Superior temporal gyrus (tissue), 1 donor: Measurements from ENCODE around the gene NEBL.

Experiments used
- DNase-seq: peaks from one replicate; pipeline ENCODE4 v3.0.0-alpha.2; 2016; ENCODE audit errors: extremely low spot score

Gene NEBL

GRCh38 chr10:20901110-20901509 is 4.0 kb upstream of the NEBL start:
- no peak for DNase-seq

GRCh38 chr10:20898866-20899535 is 1.9 kb upstream of the NEBL start:
- no peak for DNase-seq

- no peak for DNase-seq
Observed at GRCh38 chr10:20893297-20893696, 3.8 kb downstream of the NEBL start.

- no peak for DNase-seq
Observed at GRCh38 chr10:20892796-20893195, 4.3 kb downstream of the NEBL start.

- DNase-seq = no peak
Observed at GRCh38 chr10:20892011-20892585, 5.0 kb downstream of the NEBL start.

- DNase-seq = no peak
Observed at GRCh38 chr10:20891338-20891714, 5.8 kb downstream of the NEBL start.

GRCh38 chr10:20890491-20891337 is 6.4 kb downstream of the NEBL start:
- DNase-seq = no peak

GRCh38 chr10:20890009-20890408 is 7.1 kb downstream of the NEBL start:
- no peak for DNase-seq

- DNase-seq = no peak
Observed at GRCh38 chr10:20888620-20889330, 8.3 kb downstream of the NEBL start.

- no peak for DNase-seq
Observed at GRCh38 chr10:20887706-20888555, 9.2 kb downstream of the NEBL start.

GRCh38 chr10:20885678-20886077 is 11.4 kb downstream of the NEBL start:
- DNase-seq = no peak

- DNase-seq = no peak
Observed at GRCh38 chr10:20883552-20883951, 13.6 kb downstream of the NEBL start.

GRCh38 chr10:20882091-20882490 is 15.0 kb downstream of the NEBL start:
- no peak for DNase-seq

- no peak for DNase-seq
Observed at GRCh38 chr10:20879136-20879535, 18.0 kb downstream of the NEBL start.

- no peak for DNase-seq
Observed at GRCh38 chr10:20877986-20878983, 18.8 kb downstream of the NEBL start.

- DNase-seq = no peak
Observed at GRCh38 chr10:20877554-20877953, 19.6 kb downstream of the NEBL start.

- DNase-seq = no peak
Observed at GRCh38 chr10:20874261-20874660, 22.9 kb downstream of the NEBL start.

- DNase-seq = no peak
Observed at GRCh38 chr10:20871970-20872369, 25.1 kb downstream of the NEBL start.

GRCh38 chr10:20870834-20871233 is 26.3 kb downstream of the NEBL start:
- DNase-seq = no peak

GRCh38 chr10:20863008-20863407 is 34.1 kb downstream of the NEBL start:
- no peak for DNase-seq
